GM18858 (cell line): ENCODE data around the gene ZNF234.
"Not testable (repeated sequence)": the region's sequence is repeated elsewhere in the genome, so short reads cannot be mapped to it uniquely, and the experiment has no call there.

Experiments used
- ATAC-seq: cut with Tn5 transposase; IDR thresholded peaks from one replicate; pipeline ENCODE4 v1.9.1; 2021; ENCODE audit not compliant: unreplicated experiment

Gene ZNF234

GRCh38 chr19:44180968-44181367 lies 39.6 kb downstream of the ZNF234 start:
- ATAC-seq: no peak

GRCh38 chr19:44182145-44182544 lies 40.8 kb downstream of the ZNF234 start:
- ATAC-seq: no peak

GRCh38 chr19:44190020-44190419 lies 48.7 kb downstream of the ZNF234 start:
- no peak for ATAC-seq

GRCh38 chr19:44192127-44192526 lies 50.8 kb downstream of the ZNF234 start:
- no peak for ATAC-seq

- no peak for ATAC-seq
Observed at GRCh38 chr19:44196772-44197171, 55.4 kb downstream of the ZNF234 start.

- no peak for ATAC-seq
Observed at GRCh38 chr19:44202470-44202869, 61.1 kb downstream of the ZNF234 start.

- ATAC-seq: no peak
Observed at GRCh38 chr19:44202974-44203373, 61.6 kb downstream of the ZNF234 start.

GRCh38 chr19:44203877-44204276 lies 62.5 kb downstream of the ZNF234 start:
- ATAC-seq: not testable (repeated sequence)

- ATAC-seq: no peak
Observed at GRCh38 chr19:44204772-44205171, 63.4 kb downstream of the ZNF234 start.

- ATAC-seq: peak; percentile 71
Observed at GRCh38 chr19:44207126-44207803, 65.9 kb downstream of the ZNF234 start.
